Caco-2 (cell line): Measurements from ENCODE around the gene PHLPP1. TPM values are rescaled to one million over a fixed set of nuclear protein-coding genes. Genes with fewer than 3 reads are reported as not detected.

ENCODE experiments used
- BruUV-seq: library from RNA; stranded (reverse); fragments of 400-500 nt; replicated peaks from 2 replicates; lab custom pipeline; 2021; lab: Mats Ljungman, UMichigan
- CTCF ChIA-PET: fragments of 300-600 bp; sonication (Branson Sonifier 250); formaldehyde crosslinking; loops from one replicate; lab custom pipeline; 2022; ENCODE audit warnings: antibody characterized with exemption; lab: Charles Lee
- POLR2A ChIA-PET: fragments of 300-600 bp; sonication (Branson Sonifier 250); formaldehyde crosslinking; loops from one replicate; lab custom pipeline; 2022; ENCODE audit warnings: antibody characterized with exemption; lab: Charles Lee
- DNase-seq, 2 experiments: peaks; one replicate each; pipeline versions ENCODE4 v3.0.0 to v3.0.0-alpha.2; 2020 to 2022
- H3K27me3 ChIP-seq: replicated peaks from 2 replicates; pipeline ENCODE4 v1.6.0; 2011; ENCODE audit warnings: low read length; ENCODE audit not compliant: control insufficient read depth, insufficient read depth
- H3K36me3 ChIP-seq: 2 replicates; pipeline ENCODE4 v1.5.1; 2011; ENCODE audit warnings: low read length; ENCODE audit not compliant: control insufficient read depth, insufficient read depth
- H3K4me1 ChIP-seq: fragments of 250-450 bp; sonication (Bioruptor Pico); 2 replicates; pipeline ENCODE4 v1.5.1; 2020; ENCODE audit warnings: mild to moderate bottlenecking
- H3K4me3 ChIP-seq: 2 replicates; pipeline ENCODE4 v1.5.1; 2011; ENCODE audit warnings: low read depth, mild to moderate bottlenecking, control low read depth, low read length
- H3K9me3 ChIP-seq: fragments of 250-450 bp; sonication (Bioruptor Pico); 2 replicates; pipeline ENCODE4 v1.5.1; 2020; ENCODE audit warnings: mild to moderate bottlenecking, moderate library complexity
- H3K27ac Mint-ChIP-seq: one replicate; pipeline ENCODE4 v1.8.0; 2022; ENCODE audit warnings: mixed read lengths; ENCODE audit not compliant: unreplicated experiment
- H3K27me3 Mint-ChIP-seq: one replicate; pipeline ENCODE4 v1.8.0; 2022; ENCODE audit warnings: mixed read lengths; ENCODE audit not compliant: insufficient read depth, unreplicated experiment
- H3K36me3 Mint-ChIP-seq: one replicate; pipeline ENCODE4 v1.8.0; 2022; ENCODE audit warnings: mild to moderate bottlenecking, mixed read lengths; ENCODE audit not compliant: insufficient read depth, unreplicated experiment
- H3K4me1 Mint-ChIP-seq: one replicate; pipeline ENCODE4 v1.8.0; 2022; ENCODE audit warnings: low read depth, mixed read lengths; ENCODE audit not compliant: unreplicated experiment
- H3K4me3 Mint-ChIP-seq: one replicate; pipeline ENCODE4 v1.8.0; 2022; ENCODE audit warnings: mild to moderate bottlenecking, moderate library complexity, mixed read lengths; ENCODE audit not compliant: unreplicated experiment
- H3K9me3 Mint-ChIP-seq: one replicate; pipeline ENCODE4 v1.8.0; 2022; ENCODE audit warnings: mixed read lengths; ENCODE audit not compliant: unreplicated experiment
- CTCF ChIP-seq, 2 experiments: fragments of 200-600 bp in 1 of 2; IDR thresholded peaks; 1 replicate in 1 of 2; 2 replicates in 1 of 2; pipeline versions ENCODE4 v1.5.1 to v1.8.0; 2011 to 2022; ENCODE audit warnings: antibody characterized with exemption in 1 of 2, control low read depth in 1 of 2, inconsistent platforms in 1 of 2, low read depth in 1 of 2, low read length in 1 of 2, mild to moderate bottlenecking in 1 of 2, moderate library complexity in 1 of 2; ENCODE audit not compliant: insufficient read depth in 1 of 2, severe bottlenecking in 1 of 2, unreplicated experiment in 1 of 2
- intact Hi-C: fragments of 100-400 bp; cut with micrococcal nuclease; formaldehyde crosslinking; loops from one replicate; pipeline ENCODE4 v1.10.0; 2022; ENCODE audit not compliant: unreplicated experiment
- total RNA-seq: library from RNA; stranded (reverse); gene quantifications from 2 replicates; pipeline ENCODE4 v1.2.3, GENCODE V29; 2022

PHLPP1 gene
- total RNA-seq, 1 experiment from 2014 or later, result 20.1 TPM

- CTCF ChIA-PET, result no interaction called here
- Mint-ChIP-seq H3K36me3 (peaks cover 10% of the 10 kb centered on the region), H3K9me3 (no peaks in the 10 kb centered on the region), H3K27me3 (no peaks in the 10 kb centered on the region), H3K4me1 (no peaks in the 10 kb centered on the region), H3K27ac (no peak overlapping the region), H3K4me3 (no peak overlapping the region)
- no peak for DNase-seq
- Histone ChIP-seq H3K36me3 (no peaks in the 10 kb centered on the region), H3K4me1 (peaks cover 4% of the 10 kb centered on the region; the same call in 1 of the 2 replicates), H3K4me3 (no peak overlapping the region), H3K9me3 (no peaks in the 10 kb centered on the region), H3K27me3 (no peaks in the 10 kb centered on the region)
- intact Hi-C loops, result no loop called here
- BruUV-seq, result no TSS peak
- POLR2A ChIA-PET, result no interaction called here
- no peak for TF ChIP-seq CTCF (IDR thresholded peaks at IDR 0.05; ENCODE audit: insufficient read depth in 1 of 2, low read depth in 1 of 2, low read length in 1 of 2, severe bottlenecking in 1 of 2, unreplicated experiment in 1 of 2)
Measured at GRCh38 chr18:62771494-62772270, 56.3 kb downstream of the PHLPP1 start.

- no peak for DNase-seq
- Mint-ChIP-seq H3K27me3 (no peaks in the 10 kb centered on the region), H3K27ac (no peak overlapping the region), H3K4me3 (no peak overlapping the region), H3K9me3 (no peaks in the 10 kb centered on the region), H3K36me3 (peaks cover 10% of the 10 kb centered on the region), H3K4me1 (no peaks in the 10 kb centered on the region)
- TF ChIP-seq CTCF (IDR thresholded peaks at IDR 0.05; ENCODE audit: insufficient read depth in 1 of 2, low read depth in 1 of 2, low read length in 1 of 2, severe bottlenecking in 1 of 2, unreplicated experiment in 1 of 2), result no peak
- peaks cover 4% of the 10 kb centered on the region; the same call in 1 of the 2 replicates for H3K4me1 ChIP-seq
- ChIA-PET CTCF (interaction anchor here (0.7 kb wide), 1 partner anchor 62 kb away, joined by 4 read pairs; no protein-coding TSS in a partner anchor), POLR2A (no interaction called here)
- no peaks in the 10 kb centered on the region for H3K9me3 ChIP-seq
- H3K4me3 ChIP-seq, result no peak overlapping the region
- no peaks in the 10 kb centered on the region for H3K27me3 ChIP-seq
- H3K36me3 ChIP-seq, result no peaks in the 10 kb centered on the region
- BruUV-seq, result no TSS peak
- intact Hi-C loops, result no loop called here
Measured at GRCh38 chr18:62772860-62773584, 57.7 kb downstream of the PHLPP1 start.

GRCh38 chr18:62773691-62774090 lies 58.4 kb downstream of the PHLPP1 start:
- no peak for DNase-seq
- no peaks in the 10 kb centered on the region for H3K27me3 Mint-ChIP-seq
- H3K27ac Mint-ChIP-seq, result no peak overlapping the region
- no TSS peak for BruUV-seq
- H3K4me1 Mint-ChIP-seq, result no peaks in the 10 kb centered on the region
- Histone ChIP-seq H3K36me3 (no peaks in the 10 kb centered on the region), H3K9me3 (no peaks in the 10 kb centered on the region), H3K4me3 (no peak overlapping the region), H3K27me3 (no peaks in the 10 kb centered on the region), H3K4me1 (peaks cover 4% of the 10 kb centered on the region; the same call in 1 of the 2 replicates)
- intact Hi-C loops, result no loop called here
- no peak for TF ChIP-seq CTCF (IDR thresholded peaks at IDR 0.05; ENCODE audit: insufficient read depth in 1 of 2, low read depth in 1 of 2, low read length in 1 of 2, severe bottlenecking in 1 of 2, unreplicated experiment in 1 of 2)
- no peaks in the 10 kb centered on the region for H3K9me3 Mint-ChIP-seq
- peaks cover 10% of the 10 kb centered on the region for H3K36me3 Mint-ChIP-seq
- POLR2A ChIA-PET, result no interaction called here
- no peak overlapping the region for H3K4me3 Mint-ChIP-seq
- CTCF ChIA-PET, result no interaction called here
